ENCODE results near the gene MCC.

The MCC gene

DNA sequence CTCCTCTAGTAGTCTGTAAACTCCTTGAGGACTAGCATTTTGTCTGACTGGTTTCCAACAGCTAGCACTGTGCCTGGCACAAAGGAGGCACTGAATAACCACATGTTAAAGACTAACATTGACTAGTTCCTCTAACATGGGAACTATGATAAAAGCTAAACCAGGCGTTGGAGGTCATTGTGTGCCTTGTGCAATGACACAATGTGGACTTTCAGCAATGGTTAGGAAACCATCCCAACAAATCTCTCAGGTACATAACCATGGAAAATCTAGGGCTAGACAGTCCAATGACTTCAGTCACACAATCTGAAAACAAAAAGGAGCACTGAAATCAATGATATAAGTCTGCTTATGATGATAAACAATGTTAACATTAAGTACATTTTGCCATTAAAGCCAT is 311.0 kb downstream of the MCC start:
- TF ChIP-seq, protein P1, sequence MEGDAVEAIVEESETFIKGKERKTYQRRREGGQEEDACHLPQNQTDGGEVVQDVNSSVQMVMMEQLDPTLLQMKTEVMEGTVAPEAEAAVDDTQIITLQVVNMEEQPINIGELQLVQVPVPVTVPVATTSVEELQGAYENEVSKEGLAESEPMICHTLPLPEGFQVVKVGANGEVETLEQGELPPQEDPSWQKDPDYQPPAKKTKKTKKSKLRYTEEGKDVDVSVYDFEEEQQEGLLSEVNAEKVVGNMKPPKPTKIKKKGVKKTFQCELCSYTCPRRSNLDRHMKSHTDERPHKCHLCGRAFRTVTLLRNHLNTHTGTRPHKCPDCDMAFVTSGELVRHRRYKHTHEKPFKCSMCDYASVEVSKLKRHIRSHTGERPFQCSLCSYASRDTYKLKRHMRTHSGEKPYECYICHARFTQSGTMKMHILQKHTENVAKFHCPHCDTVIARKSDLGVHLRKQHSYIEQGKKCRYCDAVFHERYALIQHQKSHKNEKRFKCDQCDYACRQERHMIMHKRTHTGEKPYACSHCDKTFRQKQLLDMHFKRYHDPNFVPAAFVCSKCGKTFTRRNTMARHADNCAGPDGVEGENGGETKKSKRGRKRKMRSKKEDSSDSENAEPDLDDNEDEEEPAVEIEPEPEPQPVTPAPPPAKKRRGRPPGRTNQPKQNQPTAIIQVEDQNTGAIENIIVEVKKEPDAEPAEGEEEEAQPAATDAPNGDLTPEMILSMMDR (IDR thresholded peaks at IDR 0.05; ENCODE audit: low read length, missing control alignments): no peak
- DNase-seq (ENCODE audit: low read depth): no peak
- no peak overlapping the region for H3K4me3 ChIP-seq (replicated peaks; ENCODE audit: low read depth, low read length)

DNA sequence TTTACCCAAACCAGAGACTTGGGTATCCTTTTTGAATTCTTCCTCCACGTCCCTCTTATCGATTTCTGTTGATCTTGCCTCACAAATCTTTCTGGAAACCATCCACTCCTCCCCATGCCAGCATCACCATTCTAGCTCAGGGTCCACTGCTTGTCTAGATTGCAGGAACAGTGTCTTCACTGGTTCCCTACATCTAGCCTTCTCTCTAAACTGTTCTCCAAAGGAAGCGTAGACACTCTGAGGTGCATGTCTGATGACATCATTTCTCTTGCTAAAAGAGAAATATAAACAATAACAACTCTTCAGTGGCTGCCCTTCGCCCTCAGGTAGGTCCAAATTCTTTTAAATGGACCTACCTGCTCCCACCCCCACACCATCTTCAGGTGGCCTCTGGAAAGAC is 311.5 kb downstream of the MCC start:
- TF ChIP-seq, protein P1 (IDR thresholded peaks at IDR 0.05; ENCODE audit: low read length, missing control alignments): no peak
- H3K4me3 ChIP-seq (replicated peaks; ENCODE audit: low read depth, low read length): no peak overlapping the region
- DNase-seq (ENCODE audit: low read depth): no peak

DNA sequence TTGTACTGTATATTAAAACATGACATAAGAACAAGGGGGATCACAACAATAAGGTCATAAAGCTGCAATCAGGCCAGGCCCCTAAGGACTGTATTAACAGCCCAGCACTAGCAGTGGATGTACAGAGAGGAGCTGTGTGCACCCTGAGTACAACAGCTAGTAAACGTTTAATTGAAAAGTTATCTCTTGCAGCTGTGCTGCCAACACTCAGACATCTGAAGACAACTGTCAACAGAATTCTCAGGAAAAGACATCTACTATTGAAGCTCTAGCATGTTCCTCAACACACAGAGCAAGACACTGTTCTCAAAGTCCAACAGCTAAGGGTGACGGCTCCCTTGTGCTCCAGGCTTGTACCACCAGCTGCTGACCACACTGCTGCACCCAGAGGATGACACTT is 312.1 kb downstream of the MCC start:
- TF ChIP-seq, protein P1 (IDR thresholded peaks at IDR 0.05; ENCODE audit: low read length, missing control alignments): no peak
- no peak for DNase-seq (ENCODE audit: low read depth)
- H3K4me3 ChIP-seq (replicated peaks; ENCODE audit: low read depth, low read length): no peak overlapping the region

DNA sequence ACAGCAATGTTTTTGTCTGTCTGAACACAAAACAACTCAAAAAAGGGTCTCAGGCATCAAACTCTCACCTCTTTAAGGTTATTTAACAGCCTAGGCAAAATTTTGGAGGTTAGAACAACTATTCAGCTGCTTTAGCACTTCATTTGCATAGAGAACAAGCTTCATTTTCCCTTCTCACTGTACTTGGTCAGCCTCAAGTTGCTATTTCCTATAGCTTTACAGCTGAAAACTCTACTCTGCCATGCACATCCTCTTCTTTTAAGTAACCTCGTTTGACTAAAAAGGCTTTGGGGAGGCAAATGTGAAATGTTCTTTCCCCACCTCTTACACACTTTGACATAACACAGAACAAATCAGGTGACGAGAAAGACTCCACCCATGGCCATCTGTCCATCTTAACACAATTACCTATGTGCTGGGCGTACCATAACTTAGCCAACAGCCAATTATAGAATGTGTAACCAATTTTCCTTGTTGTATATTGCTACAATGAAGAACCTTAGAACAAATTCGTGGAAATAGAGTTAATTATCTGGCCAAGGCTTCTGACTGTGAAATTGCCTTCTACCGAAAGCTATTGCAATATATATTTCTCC is 315.9 kb downstream of the MCC start:
- TF ChIP-seq, protein P1 (IDR thresholded peaks at IDR 0.05; ENCODE audit: low read length, missing control alignments): no peak
- DNase-seq (ENCODE audit: low read depth): no peak
- no peak overlapping the region for H3K4me3 ChIP-seq (replicated peaks; ENCODE audit: low read depth, low read length)

DNA sequence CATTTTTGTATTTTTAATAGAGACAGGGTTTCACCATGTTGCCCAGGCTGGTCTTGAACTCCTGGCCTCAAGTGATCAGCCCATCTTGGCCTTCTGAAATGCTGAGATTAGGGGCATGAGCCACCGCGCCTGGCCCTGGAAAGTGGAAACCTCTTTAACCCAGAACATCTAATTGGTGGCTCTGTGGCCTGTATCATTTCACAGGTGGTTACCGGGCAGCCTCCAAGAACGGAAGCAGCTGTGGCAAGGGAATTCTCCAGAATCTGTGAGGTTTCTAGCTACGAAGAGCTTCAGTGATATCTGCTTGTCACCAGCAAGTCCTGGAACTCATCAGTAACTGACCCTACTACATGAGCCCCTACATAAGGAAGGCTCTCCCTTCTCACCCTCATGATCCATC is 316.7 kb downstream of the MCC start:
- no peak for DNase-seq (ENCODE audit: low read depth)
- TF ChIP-seq, protein P1 (IDR thresholded peaks at IDR 0.05; ENCODE audit: low read length, missing control alignments): no peak
- no peak overlapping the region for H3K4me3 ChIP-seq (replicated peaks; ENCODE audit: low read depth, low read length)

DNA sequence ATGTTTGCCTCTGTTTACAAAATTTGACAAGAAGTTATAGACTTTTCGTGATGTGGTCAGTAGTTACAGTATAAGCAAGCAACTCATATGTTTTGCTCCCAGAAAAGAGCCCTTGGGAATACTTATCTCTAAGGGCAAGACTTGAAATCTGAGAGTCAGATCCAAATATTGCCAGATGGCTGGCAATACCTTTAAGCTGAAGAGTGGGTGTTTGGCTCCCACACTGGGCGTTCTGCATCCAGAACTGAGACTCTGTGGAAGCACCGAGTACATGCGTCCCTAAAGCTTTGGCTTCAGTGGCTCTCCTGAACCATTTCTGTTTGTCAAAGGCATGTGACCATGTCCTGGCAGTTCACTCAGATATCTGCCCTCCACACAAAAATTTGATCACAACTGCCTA is 317.5 kb downstream of the MCC start:
- no peak overlapping the region for H3K4me3 ChIP-seq (replicated peaks; ENCODE audit: low read depth, low read length)
- TF ChIP-seq, protein P1 (IDR thresholded peaks at IDR 0.05; ENCODE audit: low read length, missing control alignments): no peak
- DNase-seq (ENCODE audit: low read depth): no peak

DNA sequence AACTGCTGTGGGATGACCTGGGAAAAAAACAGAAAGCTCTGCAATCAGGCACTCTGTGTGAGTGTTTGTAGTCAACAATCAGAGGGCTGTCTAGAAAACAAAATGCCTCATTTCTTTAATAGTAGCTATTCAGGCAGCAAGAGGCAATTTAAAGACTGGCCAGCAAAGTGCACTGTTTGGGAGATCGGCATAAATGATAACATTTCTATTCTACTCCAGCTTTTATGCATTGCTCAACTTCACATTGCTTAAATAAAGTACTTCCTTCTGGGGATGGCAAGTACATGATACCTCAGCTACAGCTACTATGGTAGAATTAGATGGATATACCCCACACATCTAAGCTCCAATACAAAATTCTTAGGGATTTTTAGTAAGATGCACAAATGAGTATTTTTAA is 318.5 kb downstream of the MCC start:
- DNase-seq (ENCODE audit: low read depth): peak; percentile 55
- no peak overlapping the region for H3K4me3 ChIP-seq (replicated peaks; ENCODE audit: low read depth, low read length)
- TF ChIP-seq, protein P1 (IDR thresholded peaks at IDR 0.05; ENCODE audit: low read length, missing control alignments): no peak
